Stimulated activated CD4-positive, alpha-beta T cell treated with anti-CD3 and anti-CD28 coated beads, Interleukin-15, amount 100 ng/mL, for 1 hour (primary cell): ENCODE measurements around the gene NRG2.

Source experiments
- DNase-seq, 2 donors: peaks; one replicate each; pipeline ENCODE4 v3.0.0-alpha.2; 2020; ENCODE audit warnings: low read depth in 1 of 2, low spot score in 1 of 2

NRG2 gene

GRCh38 chr5:140042643-140043507, at the start of gene NRG2:
TSS of gene NRG2 (minus strand) at chr5:140043299.
- DNase-seq, result peak in 1 of 2 donors; percentile 12

- no peak for DNase-seq
These were observed 47.2 kb upstream of the NRG2 start for GRCh38 chr5:140090251-140090650.

- no peak for DNase-seq
These were observed 41.4 kb upstream of the NRG2 start for GRCh38 chr5:140084541-140084940.

GRCh38 chr5:140083650-140084049, 40.6 kb upstream of the NRG2 start:
- no peak for DNase-seq

- DNase-seq, result no peak
These were observed 40.0 kb upstream of the NRG2 start for GRCh38 chr5:140083120-140083519.

GRCh38 chr5:140076788-140077187, 33.7 kb upstream of the NRG2 start:
- no peak for DNase-seq

GRCh38 chr5:140076142-140076541, 33.0 kb upstream of the NRG2 start:
- DNase-seq, result no peak

GRCh38 chr5:140075371-140075770, 32.3 kb upstream of the NRG2 start:
- no peak for DNase-seq

- DNase-seq, result no peak
These were observed 30.2 kb upstream of the NRG2 start for GRCh38 chr5:140073296-140073695.

- no peak for DNase-seq
These were observed 29.7 kb upstream of the NRG2 start for GRCh38 chr5:140072812-140073211.

GRCh38 chr5:140060816-140061215, 17.7 kb upstream of the NRG2 start:
- DNase-seq, result no peak

GRCh38 chr5:140058212-140058932, 15.3 kb upstream of the NRG2 start:
- DNase-seq, result no peak

- no peak for DNase-seq
These were observed 13.8 kb upstream of the NRG2 start for GRCh38 chr5:140056880-140057279.

GRCh38 chr5:140055152-140055551, 12.1 kb upstream of the NRG2 start:
- no peak for DNase-seq

GRCh38 chr5:140054086-140054689, 11.1 kb upstream of the NRG2 start:
- no peak for DNase-seq

- DNase-seq, result no peak
These were observed 8.9 kb upstream of the NRG2 start for GRCh38 chr5:140051950-140052349.

GRCh38 chr5:140049713-140050112, 6.6 kb upstream of the NRG2 start:
- no peak for DNase-seq

- DNase-seq, result no peak
These were observed 6.1 kb upstream of the NRG2 start for GRCh38 chr5:140049205-140049604.

- DNase-seq, result no peak
These were observed 942 bp upstream of the NRG2 start for GRCh38 chr5:140044041-140044440.

GRCh38 chr5:140043508-140043872, 391 bp upstream of the NRG2 start:
- DNase-seq, result no peak

GRCh38 chr5:140042393-140042642, 781 bp downstream of the NRG2 start:
- DNase-seq, result no peak
